ENCODE data around the gene FSTL4. TPM values are rescaled to one million over a fixed set of nuclear protein-coding genes. Genes with fewer than 3 reads are reported as not detected.

The FSTL4 gene
- total and polyA plus RNA-seq, 2 of the 13 experiments (the other 11 are each of a cell fraction or from before 2014, with no cell fraction given): 2.1 to 3.0 TPM

DNA sequence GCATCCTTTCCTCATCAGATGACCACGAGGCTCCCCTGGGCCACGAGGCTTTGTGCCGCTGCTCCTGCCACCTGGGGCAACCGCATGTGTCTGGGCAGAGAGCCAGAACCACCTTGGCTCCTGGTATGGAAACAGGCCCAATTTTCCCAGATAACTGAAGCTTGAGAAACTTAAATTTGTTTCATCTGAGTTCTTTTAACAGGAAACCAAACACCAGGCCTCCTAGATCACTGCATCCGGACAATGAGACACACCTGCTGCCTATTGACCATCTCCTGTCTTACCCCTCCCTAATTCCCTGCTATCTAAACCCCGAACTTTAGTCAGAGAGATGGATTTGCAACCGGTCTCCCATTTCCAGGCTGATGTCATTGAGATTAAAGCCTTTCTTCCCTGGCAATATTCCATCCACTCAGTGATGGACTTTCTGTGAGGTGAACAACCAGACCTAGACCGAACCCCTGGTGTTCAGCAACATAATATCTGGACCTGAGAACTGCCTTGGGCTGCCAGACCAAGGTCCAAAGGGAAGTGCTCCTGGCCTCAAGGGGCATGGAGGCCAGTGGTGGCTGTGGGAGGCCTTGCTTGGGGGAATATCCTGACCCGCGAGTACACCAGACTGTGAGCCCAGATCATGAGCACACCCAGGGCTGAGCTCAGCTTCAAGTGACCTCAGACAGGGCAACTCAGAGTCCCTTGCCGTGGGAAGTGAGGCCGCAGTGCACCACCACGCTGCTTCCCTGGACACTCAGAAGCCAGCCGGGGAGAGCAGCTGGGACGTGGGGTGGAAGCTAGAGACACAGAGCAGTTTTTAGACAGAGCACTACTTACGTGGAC lies 360.8 kb downstream of the FSTL4 start (continued):
- peak; percentile 17; the same call in 1 of the 2 replicates for TF ChIP-seq PHF8 (CRISPR knock-in tag; IDR thresholded peaks at IDR 0.05)
- TF ChIP-seq, protein P1, sequence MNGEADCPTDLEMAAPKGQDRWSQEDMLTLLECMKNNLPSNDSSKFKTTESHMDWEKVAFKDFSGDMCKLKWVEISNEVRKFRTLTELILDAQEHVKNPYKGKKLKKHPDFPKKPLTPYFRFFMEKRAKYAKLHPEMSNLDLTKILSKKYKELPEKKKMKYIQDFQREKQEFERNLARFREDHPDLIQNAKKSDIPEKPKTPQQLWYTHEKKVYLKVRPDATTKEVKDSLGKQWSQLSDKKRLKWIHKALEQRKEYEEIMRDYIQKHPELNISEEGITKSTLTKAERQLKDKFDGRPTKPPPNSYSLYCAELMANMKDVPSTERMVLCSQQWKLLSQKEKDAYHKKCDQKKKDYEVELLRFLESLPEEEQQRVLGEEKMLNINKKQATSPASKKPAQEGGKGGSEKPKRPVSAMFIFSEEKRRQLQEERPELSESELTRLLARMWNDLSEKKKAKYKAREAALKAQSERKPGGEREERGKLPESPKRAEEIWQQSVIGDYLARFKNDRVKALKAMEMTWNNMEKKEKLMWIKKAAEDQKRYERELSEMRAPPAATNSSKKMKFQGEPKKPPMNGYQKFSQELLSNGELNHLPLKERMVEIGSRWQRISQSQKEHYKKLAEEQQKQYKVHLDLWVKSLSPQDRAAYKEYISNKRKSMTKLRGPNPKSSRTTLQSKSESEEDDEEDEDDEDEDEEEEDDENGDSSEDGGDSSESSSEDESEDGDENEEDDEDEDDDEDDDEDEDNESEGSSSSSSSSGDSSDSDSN (CRISPR knock-in tag; IDR thresholded peaks at IDR 0.05): peak; percentile 70
- 0 out of 2 replicates have a peak, but pooled peaks have one; percentile 42 for TF ChIP-seq ZNF256 (CRISPR knock-in tag; conservative IDR thresholded peaks at IDR 0.05)
- TF ChIP-seq ZFAT (CRISPR knock-in tag; conservative IDR thresholded peaks at IDR 0.05): no peak
- TF ChIP-seq RBAK (CRISPR knock-in tag; IDR thresholded peaks at IDR 0.05): 0 out of 2 replicates have a peak, but pooled peaks have one; percentile 28
- TF ChIP-seq MED13 (CRISPR knock-in tag; IDR thresholded peaks at IDR 0.05): no peak
- peak; percentile 85; the same call in 1 of the 2 replicates for TF ChIP-seq ZFP90 (CRISPR knock-in tag; IDR thresholded peaks at IDR 0.05; ENCODE audit: borderline replicate concordance)
- TF ChIP-seq MIER2 (CRISPR knock-in tag; IDR thresholded peaks at IDR 0.05): 0 out of 2 replicates have a peak, but pooled peaks have one; percentile 22
- TF ChIP-seq, protein P2, sequence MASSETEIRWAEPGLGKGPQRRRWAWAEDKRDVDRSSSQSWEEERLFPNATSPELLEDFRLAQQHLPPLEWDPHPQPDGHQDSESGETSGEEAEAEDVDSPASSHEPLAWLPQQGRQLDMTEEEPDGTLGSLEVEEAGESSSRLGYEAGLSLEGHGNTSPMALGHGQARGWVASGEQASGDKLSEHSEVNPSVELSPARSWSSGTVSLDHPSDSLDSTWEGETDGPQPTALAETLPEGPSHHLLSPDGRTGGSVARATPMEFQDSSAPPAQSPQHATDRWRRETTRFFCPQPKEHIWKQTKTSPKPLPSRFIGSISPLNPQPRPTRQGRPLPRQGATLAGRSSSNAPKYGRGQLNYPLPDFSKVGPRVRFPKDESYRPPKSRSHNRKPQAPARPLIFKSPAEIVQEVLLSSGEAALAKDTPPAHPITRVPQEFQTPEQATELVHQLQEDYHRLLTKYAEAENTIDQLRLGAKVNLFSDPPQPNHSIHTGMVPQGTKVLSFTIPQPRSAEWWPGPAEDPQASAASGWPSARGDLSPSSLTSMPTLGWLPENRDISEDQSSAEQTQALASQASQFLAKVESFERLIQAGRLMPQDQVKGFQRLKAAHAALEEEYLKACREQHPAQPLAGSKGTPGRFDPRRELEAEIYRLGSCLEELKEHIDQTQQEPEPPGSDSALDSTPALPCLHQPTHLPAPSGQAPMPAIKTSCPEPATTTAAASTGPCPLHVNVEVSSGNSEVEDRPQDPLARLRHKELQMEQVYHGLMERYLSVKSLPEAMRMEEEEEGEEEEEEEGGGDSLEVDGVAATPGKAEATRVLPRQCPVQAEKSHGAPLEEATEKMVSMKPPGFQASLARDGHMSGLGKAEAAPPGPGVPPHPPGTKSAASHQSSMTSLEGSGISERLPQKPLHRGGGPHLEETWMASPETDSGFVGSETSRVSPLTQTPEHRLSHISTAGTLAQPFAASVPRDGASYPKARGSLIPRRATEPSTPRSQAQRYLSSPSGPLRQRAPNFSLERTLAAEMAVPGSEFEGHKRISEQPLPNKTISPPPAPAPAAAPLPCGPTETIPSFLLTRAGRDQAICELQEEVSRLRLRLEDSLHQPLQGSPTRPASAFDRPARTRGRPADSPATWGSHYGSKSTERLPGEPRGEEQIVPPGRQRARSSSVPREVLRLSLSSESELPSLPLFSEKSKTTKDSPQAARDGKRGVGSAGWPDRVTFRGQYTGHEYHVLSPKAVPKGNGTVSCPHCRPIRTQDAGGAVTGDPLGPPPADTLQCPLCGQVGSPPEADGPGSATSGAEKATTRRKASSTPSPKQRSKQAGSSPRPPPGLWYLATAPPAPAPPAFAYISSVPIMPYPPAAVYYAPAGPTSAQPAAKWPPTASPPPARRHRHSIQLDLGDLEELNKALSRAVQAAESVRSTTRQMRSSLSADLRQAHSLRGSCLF (CRISPR knock-in tag; IDR thresholded peaks at IDR 0.05; ENCODE audit: borderline replicate concordance): no peak
- TF ChIP-seq HOXA5 (CRISPR knock-in tag; IDR thresholded peaks at IDR 0.05): 0 out of 2 replicates have a peak, but pooled peaks have one; percentile 63
- peak; percentile 66; the same call in 1 of the 2 replicates for TF ChIP-seq RFXAP (CRISPR knock-in tag; IDR thresholded peaks at IDR 0.05; ENCODE audit: borderline replicate concordance)
- no peak for TF ChIP-seq SOX6 (IDR thresholded peaks at IDR 0.05)
- TF ChIP-seq SOX6 (CRISPR knock-in tag; IDR thresholded peaks at IDR 0.05): peak; percentile 46; the same call in 1 of the 2 replicates
- TF ChIP-seq ARID2 (CRISPR knock-in tag; IDR thresholded peaks at IDR 0.05; ENCODE audit: borderline replicate concordance): no peak
- TF ChIP-seq, protein P3, sequence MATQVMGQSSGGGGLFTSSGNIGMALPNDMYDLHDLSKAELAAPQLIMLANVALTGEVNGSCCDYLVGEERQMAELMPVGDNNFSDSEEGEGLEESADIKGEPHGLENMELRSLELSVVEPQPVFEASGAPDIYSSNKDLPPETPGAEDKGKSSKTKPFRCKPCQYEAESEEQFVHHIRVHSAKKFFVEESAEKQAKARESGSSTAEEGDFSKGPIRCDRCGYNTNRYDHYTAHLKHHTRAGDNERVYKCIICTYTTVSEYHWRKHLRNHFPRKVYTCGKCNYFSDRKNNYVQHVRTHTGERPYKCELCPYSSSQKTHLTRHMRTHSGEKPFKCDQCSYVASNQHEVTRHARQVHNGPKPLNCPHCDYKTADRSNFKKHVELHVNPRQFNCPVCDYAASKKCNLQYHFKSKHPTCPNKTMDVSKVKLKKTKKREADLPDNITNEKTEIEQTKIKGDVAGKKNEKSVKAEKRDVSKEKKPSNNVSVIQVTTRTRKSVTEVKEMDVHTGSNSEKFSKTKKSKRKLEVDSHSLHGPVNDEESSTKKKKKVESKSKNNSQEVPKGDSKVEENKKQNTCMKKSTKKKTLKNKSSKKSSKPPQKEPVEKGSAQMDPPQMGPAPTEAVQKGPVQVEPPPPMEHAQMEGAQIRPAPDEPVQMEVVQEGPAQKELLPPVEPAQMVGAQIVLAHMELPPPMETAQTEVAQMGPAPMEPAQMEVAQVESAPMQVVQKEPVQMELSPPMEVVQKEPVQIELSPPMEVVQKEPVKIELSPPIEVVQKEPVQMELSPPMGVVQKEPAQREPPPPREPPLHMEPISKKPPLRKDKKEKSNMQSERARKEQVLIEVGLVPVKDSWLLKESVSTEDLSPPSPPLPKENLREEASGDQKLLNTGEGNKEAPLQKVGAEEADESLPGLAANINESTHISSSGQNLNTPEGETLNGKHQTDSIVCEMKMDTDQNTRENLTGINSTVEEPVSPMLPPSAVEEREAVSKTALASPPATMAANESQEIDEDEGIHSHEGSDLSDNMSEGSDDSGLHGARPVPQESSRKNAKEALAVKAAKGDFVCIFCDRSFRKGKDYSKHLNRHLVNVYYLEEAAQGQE (IDR thresholded peaks at IDR 0.05; ENCODE audit: borderline replicate concordance in 1 of 2, low read depth in 1 of 2, low read length in 2 of 2): no peak
- no peak for TF ChIP-seq CCDC6 (CRISPR knock-in tag; IDR thresholded peaks at IDR 0.05)
- no peak for TF ChIP-seq TEAD2 (CRISPR knock-in tag; IDR thresholded peaks at IDR 0.05)
- peak; percentile 53; the same call in 1 of the 2 replicates for TF ChIP-seq JUN (CRISPR knock-in tag; IDR thresholded peaks at IDR 0.05)

All from HepG2 (cell line).